HepG2 (cell line): ENCODE results near the gene HBA1. TPM values are rescaled to one million over a fixed set of nuclear protein-coding genes. Genes with fewer than 3 reads are reported as not detected.
A peak's percentile ranks its signal among the peaks of the same experiment; 100 is the strongest.

Experiments
- HDAC2 ChIP-seq: sonication (generic); formaldehyde crosslinking; IDR thresholded peaks from 2 replicates; pipeline ENCODE4 v1.4.0; 2020; ENCODE audit warnings: missing genetic modification reagents
- KIAA2018 ChIP-seq: sonication (generic); formaldehyde crosslinking; IDR thresholded peaks from 2 replicates; pipeline ENCODE4 v1.5.0; 2020; ENCODE audit warnings: mild to moderate bottlenecking, missing genetic modification reagents, borderline replicate concordance
- NFE2L1 ChIP-seq: sonication (generic); formaldehyde crosslinking; IDR thresholded peaks from 2 replicates; pipeline ENCODE4 v1.4.0; 2020; ENCODE audit warnings: missing genetic modification reagents, mild to moderate bottlenecking, borderline replicate concordance
- PHF8 ChIP-seq: sonication (generic); formaldehyde crosslinking; IDR thresholded peaks from 2 replicates; pipeline ENCODE4 v1.5.0; 2020; ENCODE audit warnings: missing genetic modification reagents
- SETDB1 ChIP-seq: sonication (generic); formaldehyde crosslinking; IDR thresholded peaks from 2 replicates; pipeline ENCODE4 v1.5.1; 2020; ENCODE audit warnings: missing genetic modification reagents, mild to moderate bottlenecking, borderline replicate concordance
- SNAPC2 ChIP-seq: sonication (generic); formaldehyde crosslinking; IDR thresholded peaks from 2 replicates; pipeline ENCODE4 v1.8.1; 2022; ENCODE audit warnings: mild to moderate bottlenecking, missing genetic modification reagents
- SP1 ChIP-seq, 2 experiments: fragments of 450-650 bp in 1 of 2; sonication (generic) in 1 of 2; formaldehyde crosslinking in 1 of 2; IDR thresholded peaks; 2 replicates each; pipeline versions ENCODE4 v1.4.0 to v1.6.1; 2016 to 2020; ENCODE audit warnings: missing genetic modification reagents in 1 of 2
- THAP8 ChIP-seq: sonication (generic); formaldehyde crosslinking; IDR thresholded peaks from 2 replicates; pipeline ENCODE4 v1.5.1; 2020; ENCODE audit warnings: missing genetic modification reagents, mild to moderate bottlenecking, borderline replicate concordance
- ZNF292 ChIP-seq: sonication (generic); formaldehyde crosslinking; IDR thresholded peaks from 2 replicates; pipeline ENCODE4 v1.8.1; 2022; ENCODE audit warnings: mild to moderate bottlenecking, low read depth, missing genetic modification reagents, borderline replicate concordance
- ZNF451 ChIP-seq: sonication (generic); formaldehyde crosslinking; IDR thresholded peaks from 2 replicates; pipeline ENCODE4 v1.5.0; 2020; ENCODE audit warnings: mild to moderate bottlenecking, missing genetic modification reagents
- ZNF547 ChIP-seq: sonication (generic); formaldehyde crosslinking; IDR thresholded peaks from 2 replicates; pipeline ENCODE4 v1.5.1; 2020; ENCODE audit warnings: mild to moderate bottlenecking, missing genetic modification reagents
- ZNF557 ChIP-seq: sonication (generic); formaldehyde crosslinking; IDR thresholded peaks from 2 replicates; pipeline ENCODE4 v1.4.0; 2020; ENCODE audit warnings: missing genetic modification reagents
- ZNF660 ChIP-seq: sonication (generic); formaldehyde crosslinking; IDR thresholded peaks from 2 replicates; pipeline ENCODE4 v1.5.1; 2020; ENCODE audit warnings: mild to moderate bottlenecking, low read depth, missing genetic modification reagents, borderline replicate concordance
- ZZZ3 ChIP-seq: sonication (generic); formaldehyde crosslinking; IDR thresholded peaks from 2 replicates; pipeline ENCODE4 v1.4.0; 2020; ENCODE audit warnings: missing genetic modification reagents, mild to moderate bottlenecking, borderline replicate concordance
- polyA plus RNA-seq, 8 experiments: library from polyadenylated mRNA; depleted of rRNA in 3 of 8; stranded (reverse) in 7 of 8; unstranded in 1 of 8; fragments of >200 nt; fragmentation: Illumina TruSeq in 4 of 8; extraction: Trizol in 4 of 8; gene quantifications; 2 replicates each; pipeline versions ENCODE4 v1.2.1 to v1.2.3, GENCODE V29; 2011 to 2016; ENCODE audit warnings: low read depth in 4 of 8, missing spikeins in 1 of 8, mixed read lengths in 1 of 8; ENCODE audit not compliant: insufficient read depth in 1 of 8
- total RNA-seq, 5 experiments: library from RNA; depleted of rRNA; stranded (reverse); fragments of >200 nt; fragmentation: Illumina TruSeq; extraction: Trizol; gene quantifications; 2 replicates each; pipeline ENCODE4 v1.2.3, GENCODE V29; 2016; ENCODE audit warnings: low read depth in 1 of 5
- TF ChIP-seq, protein P1 (sequence below): IDR thresholded peaks from 2 replicates; pipeline ENCODE4 v1.6.1; 2016; ENCODE audit warnings: low read depth

Gene HBA1
- total and polyA plus RNA-seq, 2 of the 13 experiments (the other 11 are each of a cell fraction or from before 2014, with no cell fraction given) = 0.59 TPM; not detected in 1

DNA sequence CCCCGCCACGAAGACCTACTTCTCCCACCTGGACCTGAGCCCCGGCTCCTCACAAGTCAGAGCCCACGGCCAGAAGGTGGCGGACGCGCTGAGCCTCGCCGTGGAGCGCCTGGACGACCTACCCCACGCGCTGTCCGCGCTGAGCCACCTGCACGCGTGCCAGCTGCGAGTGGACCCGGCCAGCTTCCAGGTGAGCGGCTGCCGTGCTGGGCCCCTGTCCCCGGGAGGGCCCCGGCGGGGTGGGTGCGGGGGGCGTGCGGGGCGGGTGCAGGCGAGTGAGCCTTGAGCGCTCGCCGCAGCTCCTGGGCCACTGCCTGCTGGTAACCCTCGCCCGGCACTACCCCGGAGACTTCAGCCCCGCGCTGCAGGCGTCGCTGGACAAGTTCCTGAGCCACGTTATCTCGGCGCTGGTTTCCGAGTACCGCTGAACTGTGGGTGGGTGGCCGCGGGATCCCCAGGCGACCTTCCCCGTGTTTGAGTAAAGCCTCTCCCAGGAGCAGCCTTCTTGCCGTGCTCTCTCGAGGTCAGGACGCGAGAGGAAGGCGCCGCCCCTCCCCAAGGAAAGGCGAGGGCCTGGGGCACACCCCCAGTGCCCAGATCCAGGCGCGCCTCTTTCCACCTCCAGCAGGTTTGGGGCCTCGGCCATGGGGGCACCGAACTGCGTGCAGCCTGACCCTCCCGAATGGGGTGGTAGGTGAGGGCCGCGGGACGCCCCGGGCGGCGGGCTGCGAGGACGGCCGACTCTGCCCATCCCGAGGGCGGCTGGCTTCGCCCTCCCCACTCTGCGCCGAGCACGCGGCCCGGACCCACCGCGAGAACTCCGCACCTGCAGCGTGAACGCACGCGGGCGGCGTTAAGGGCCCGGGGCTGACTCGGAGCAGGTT, 4.4 kb downstream of the HBA1 start (continued):
- TF ChIP-seq, protein P1, sequence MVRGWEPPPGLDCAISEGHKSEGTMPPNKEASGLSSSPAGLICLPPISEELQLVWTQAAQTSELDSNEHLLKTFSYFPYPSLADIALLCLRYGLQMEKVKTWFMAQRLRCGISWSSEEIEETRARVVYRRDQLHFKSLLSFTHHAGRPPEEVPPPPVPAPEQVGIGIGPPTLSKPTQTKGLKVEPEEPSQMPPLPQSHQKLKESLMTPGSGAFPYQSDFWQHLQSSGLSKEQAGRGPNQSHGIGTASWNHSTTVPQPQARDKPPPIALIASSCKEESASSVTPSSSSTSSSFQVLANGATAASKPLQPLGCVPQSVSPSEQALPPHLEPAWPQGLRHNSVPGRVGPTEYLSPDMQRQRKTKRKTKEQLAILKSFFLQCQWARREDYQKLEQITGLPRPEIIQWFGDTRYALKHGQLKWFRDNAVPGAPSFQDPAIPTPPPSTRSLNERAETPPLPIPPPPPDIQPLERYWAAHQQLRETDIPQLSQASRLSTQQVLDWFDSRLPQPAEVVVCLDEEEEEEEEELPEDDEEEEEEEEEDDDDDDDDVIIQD (CRISPR knock-in tag) = peak; percentile 60
- TF ChIP-seq PHF8 (peak; percentile 65; the same call in 1 of the 2 replicates), THAP8 (CRISPR knock-in tag) (peak; percentile 96; the same call in 1 of the 2 replicates), ZZZ3 (peak; percentile 74; the same call in 1 of the 2 replicates), SETDB1 (no peak), SNAPC2 (CRISPR knock-in tag) (peak; percentile 87; the same call in 1 of the 2 replicates), NFE2L1 (CRISPR knock-in tag) (peak; percentile 93), ZNF660 (CRISPR knock-in tag) (peak; percentile 86; the same call in 1 of the 2 replicates), ZNF292 (CRISPR knock-in tag) (no peak), ZNF557 (CRISPR knock-in tag) (peak; percentile 85), ZNF547 (peak; percentile 100), SP1 (IDR thresholded peaks at IDR 0.05) (no peak), SP1 (CRISPR knock-in tag; IDR thresholded peaks at IDR 0.05) (peak; percentile 68), ZNF451 (CRISPR knock-in tag) (peak; percentile 98), HDAC2 (CRISPR knock-in tag) (peak; percentile 87), KIAA2018 (peak; percentile 99; the same call in 1 of the 2 replicates)
